HG03565 (cell line): Measurements from ENCODE around the gene CCND2.

ENCODE experiments used
- ATAC-seq: cut with Tn5 transposase; IDR thresholded peaks from one replicate; pipeline ENCODE4 v1.9.1; 2021; ENCODE audit warnings: mild to moderate bottlenecking, moderate library complexity; ENCODE audit not compliant: unreplicated experiment

Gene CCND2

DNA sequence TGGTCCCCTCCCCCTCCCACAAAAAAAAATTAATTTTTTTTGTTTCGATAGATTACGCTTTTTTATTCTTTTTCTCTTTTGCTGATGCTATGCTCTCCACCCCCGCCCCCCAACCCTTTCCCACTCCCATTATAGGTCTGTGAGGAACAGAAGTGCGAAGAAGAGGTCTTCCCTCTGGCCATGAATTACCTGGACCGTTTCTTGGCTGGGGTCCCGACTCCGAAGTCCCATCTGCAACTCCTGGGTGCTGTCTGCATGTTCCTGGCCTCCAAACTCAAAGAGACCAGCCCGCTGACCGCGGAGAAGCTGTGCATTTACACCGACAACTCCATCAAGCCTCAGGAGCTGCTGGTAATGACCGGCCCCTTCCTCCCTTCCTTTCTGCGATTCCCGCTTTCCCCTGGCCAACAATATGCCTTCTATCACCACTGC, 2.3 kb downstream of the CCND2 start:
- no peak for ATAC-seq

DNA sequence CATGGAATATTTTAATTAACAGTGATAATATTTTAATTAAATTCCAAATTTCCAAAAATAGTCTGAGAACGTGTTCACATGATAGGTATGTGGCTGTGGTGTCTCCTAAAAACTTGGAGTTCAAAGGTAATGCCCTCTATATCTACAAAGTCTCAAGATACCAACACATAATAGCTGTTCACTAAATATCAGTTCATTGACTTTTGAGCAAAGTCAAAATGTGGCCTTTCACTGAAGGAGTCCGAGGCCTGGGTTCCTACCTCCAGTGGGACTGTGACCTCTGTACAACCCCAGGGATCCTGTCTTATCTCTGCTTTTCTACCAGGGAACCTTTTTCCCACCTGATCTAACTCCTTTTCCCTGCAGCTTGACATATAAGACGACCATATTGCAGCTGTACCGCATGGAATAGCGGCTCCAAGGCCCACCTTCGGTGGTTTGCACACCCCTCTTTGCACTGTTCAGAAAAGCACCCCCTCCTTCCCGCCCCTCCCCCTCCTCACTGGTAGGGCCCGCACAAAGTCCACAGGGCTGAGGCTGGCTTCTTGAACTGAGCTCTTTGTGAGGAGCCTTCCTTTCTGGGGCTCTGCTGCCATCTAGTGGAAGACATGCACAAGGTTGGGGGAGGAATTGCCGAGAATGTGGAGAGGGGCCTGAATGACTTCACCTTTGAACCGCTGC, 3.1 kb downstream of the CCND2 start:
- no peak for ATAC-seq

DNA sequence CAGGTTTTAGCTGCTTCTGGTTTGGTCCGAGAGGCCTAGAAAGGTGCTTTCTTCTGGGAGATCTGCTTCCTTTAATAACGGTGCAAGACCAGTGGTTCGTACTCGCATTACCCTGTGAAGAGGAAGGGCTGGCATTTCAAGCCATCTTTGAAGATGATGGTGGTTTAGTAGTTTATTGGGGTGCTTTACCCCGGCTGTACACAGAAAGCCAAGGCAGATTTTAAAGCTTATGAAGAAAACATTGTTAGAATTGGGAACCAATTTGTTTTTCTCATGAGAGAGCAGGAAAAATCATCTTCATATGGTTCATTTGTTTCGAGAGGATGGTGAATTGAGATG, 3.6 kb downstream of the CCND2 start:
- no peak for ATAC-seq

DNA sequence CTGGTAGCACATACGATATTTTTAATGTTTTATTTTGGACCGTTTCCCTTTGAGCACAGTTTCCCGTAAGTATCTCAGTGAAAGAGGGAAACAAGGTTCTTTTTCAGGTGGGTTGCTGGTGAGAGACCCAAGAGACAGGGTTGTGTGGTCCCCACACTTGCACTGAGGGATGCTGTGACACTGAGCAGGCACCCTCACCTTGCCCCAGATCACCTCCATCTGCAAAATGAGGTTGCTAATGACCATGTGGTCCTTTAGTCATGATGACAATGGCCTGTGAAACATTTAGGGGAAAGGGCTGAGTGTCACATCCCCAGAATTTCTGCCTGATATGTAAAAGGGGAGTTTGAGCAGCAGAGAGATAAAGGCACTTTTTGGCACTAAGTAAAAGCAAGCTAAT, 4.3 kb downstream of the CCND2 start:
- ATAC-seq, result no peak

DNA sequence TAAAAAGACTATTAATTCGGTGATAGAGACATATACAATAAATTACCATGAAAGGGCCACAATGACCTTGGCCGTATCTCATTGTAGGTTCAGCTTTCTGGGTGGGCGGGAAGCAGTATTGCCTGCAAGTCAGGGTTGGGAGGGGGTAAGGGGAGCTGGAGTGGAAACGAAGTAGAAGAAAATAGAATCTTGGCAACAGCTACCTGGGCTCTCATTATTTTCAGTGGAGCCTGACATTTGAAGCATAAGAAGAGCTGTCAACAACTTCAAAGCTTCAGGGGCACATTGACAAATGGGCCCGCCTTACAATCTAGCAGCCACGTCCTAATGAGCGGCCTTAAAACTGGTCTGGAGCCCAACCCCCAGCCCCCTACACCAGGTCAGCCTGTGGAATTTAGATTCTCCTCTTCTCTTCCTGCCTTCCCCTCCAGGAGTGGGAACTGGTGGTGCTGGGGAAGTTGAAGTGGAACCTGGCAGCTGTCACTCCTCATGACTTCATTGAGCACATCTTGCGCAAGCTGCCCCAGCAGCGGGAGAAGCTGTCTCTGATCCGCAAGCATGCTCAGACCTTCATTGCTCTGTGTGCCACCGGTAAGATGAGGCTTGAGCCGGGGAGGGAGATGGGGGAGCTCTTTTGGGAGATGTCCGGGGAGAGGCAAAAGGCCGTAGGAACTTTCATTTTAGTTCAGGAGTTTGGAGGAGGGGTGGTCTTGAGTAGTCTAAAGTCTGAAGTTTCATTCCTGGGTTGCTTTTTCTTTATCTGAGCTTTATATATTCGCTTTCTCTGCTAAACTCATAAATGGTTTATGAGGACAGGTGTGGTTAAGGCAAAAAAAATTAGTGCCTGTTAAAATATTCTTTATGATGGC, 5.0 kb downstream of the CCND2 start:
- ATAC-seq, result no peak

DNA sequence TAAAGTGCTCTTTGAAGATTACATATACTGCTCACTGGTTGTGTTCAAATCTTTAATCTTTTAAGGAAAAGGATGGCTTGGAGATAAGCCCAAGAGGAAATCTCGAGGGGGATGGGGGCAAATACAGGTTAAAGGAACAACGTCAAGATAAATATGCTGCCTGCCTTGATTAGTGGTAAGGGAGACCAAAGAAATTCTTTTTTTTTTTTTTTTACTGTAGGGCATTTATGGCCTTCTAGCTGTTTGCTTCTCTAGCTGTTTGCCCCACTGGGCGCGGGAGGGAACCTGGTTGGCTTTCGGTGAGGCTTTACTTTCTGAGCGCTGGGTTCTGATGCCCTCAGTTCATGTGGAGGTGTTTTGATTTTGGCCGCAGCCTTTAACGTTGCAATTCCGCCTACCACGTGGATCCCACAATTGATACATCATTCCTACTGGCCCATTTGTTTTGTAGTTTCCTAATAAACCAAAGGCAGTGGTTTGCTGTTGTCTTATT, 5.7 kb downstream of the CCND2 start:
- no peak for ATAC-seq

DNA sequence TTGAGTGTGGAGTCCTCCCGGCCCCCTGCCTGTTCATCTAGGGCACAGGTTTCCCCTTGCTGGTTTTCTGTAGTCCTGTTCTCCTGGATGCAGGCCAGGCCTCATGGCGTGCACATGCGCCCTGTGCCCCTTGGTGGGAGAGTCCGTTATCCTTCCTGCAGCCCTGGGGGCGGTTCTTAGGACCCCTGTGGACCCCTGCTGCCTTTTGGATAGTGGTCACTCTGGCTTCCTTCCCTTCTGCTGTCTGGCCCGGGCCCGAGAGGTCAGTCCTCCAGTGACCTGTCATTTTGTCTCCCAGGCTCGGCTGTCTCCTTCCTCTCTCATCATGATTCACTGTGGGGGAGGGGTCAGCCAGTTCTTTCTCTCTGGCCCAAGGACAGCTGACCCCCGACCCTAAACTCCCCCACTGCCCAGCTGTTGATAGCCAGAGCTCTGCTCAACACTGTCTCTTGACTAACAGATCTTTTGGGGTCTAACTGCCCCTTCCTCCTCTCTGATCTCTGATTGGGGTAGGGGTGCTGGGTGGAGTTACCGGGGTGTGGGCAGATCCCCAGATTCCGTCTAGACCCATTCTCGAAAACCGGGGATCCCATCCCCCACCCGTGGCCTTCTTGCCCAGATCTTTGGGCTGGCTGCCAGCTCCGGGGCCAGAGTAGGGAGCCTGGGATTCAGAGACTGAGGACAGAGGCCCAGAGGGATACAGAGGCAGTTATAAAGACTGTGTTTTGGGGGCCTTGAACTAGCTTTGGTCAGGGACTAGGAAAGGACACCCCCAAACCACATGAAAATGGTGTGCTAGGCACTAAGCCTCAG, 7.0 kb downstream of the CCND2 start:
- no peak for ATAC-seq

DNA sequence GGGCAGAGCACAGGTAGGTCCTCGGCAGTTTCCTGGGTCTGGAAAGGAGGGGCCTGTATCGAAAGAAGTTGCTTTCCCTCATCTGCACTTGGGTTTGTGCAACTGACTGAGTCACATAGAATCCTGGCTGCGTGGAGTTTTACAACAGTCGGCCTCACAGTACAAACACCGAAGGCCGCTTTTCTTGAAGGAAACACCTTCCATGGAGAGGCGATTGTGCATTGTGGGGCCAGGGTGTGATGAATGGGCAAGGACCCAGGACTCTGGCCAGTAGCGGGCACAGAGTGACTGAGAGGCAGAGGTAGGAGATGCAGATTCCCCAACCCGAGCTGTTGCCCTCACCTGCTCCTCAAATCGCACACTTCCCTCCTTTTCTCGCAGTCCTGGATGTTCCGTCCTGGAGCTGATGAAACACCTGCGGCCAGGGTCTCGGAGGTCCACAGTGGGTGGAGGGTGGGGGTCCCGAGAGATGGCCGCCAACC, 7.7 kb downstream of the CCND2 start:
- no peak for ATAC-seq

DNA sequence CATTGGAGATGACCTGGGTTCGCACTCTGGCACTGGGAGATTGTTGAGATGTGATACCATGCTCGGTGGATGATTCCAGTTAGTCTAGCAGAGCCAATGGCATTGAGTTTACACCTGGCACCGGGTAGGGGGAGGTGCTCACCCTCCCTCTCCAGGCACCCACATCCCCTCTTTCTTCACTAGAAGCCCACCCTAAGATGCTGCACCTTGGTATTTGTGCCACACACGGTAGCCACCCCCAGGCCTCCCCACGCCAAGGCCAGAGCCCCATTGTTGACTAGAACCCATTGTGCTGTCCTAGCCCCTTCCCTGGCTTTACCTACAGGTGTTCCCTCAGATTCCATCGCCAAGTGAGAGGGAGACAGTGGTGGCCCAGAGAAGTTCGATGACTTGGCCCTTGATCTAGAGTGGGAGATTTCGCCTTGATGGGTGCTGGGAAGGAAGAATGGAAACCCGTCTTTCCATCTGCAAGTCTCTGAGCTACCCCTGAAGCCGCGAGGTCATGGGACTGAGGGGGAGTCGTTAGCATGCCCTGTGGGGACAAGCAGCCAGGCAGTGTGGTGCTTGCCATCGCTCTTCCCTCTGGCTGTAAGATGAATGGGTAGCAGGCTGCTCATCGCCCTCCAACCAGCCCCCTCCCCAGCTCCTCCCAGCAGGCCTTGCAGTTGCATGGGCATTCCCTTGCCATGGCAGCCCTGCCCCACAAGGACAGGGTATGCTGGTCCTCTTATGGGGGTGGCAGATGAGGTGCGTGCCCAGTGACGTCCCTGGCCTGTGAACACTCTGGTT, 8.7 kb downstream of the CCND2 start:
- ATAC-seq, result no peak

DNA sequence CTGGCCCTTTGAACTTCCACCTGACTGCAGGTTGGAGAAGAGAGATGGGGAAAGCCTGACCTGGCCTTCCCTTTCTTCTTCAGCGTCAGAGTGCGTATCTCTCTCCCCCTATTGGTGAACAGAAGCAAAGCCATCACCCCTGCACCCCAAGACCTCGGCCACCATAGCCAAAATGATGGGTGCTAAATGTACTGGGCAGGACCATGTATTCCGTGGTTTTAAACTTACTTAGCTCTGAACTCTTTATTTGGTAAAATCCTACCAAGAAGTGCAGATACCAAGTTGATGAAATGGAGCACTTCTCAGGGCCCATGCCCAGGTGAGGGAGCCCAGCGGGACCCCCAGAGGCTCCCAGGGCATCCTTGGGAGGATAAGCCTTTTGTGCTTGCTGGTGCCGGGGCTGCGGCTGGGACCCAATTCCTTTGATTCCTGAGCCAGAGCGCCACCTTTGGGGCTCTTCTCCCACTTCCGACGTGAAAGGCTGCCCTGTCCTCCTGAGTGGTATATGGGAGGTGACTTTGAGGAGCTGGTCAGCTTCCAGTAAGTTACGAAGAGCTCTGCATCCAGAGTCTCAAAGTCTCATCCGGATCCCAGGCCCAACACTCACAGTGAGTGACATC, 9.4 kb downstream of the CCND2 start:
- no peak for ATAC-seq

DNA sequence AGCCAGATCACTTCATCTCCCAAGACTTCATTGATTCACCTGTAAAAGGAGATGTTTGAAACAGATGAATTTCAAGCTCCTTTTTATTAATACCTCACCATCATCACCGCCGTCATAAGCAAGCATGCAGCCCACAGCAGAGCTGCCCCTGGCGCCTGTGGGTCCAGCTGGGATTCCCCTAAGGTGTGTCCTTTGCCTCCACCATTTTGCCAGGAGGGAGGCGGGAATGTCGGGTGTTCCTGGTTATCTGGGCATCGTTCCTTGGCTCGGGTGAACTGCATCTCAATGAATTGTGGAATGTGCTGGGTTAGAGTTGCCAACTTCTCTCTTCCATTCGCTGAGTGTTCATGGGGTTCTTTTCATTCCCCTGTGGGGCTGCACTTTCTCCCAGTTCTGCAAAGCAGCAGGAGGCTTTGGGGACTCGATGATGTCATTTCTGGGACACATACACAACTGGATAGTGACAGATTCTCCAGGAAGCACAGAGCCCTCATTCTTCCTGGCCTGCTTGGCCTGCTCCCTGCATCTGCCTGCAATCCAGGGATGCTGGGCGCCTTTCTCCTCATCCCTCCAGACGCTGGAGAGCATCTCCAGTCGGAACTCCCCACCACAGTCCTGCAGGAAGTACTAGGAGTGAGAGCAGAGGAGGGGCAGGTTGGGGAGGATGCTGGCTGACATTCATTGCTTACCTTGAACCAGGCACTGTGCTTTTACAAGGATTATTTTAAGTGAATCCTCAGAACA, 10.1 kb downstream of the CCND2 start:
- ATAC-seq, result no peak

DNA sequence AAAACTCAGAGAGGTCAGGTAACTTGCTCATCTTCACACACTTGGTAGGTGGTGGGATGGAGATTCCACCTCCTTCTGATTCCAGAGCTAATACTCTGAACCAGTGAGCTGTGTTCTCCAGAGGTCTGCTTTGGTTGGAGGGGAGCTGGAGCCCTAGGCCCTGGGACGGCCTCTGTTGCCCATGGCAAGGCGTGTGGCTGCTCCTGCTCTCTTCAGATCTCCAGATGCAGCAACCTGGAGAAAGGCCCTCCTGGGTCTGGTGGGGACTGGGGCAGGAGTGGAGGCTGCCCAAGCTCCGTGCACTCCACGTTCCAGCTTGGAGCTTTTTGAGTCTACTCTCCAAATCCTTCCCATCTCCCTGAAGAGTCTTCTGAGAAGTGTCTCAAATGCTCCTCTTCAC, 10.7 kb downstream of the CCND2 start:
- ATAC-seq, result no peak

DNA sequence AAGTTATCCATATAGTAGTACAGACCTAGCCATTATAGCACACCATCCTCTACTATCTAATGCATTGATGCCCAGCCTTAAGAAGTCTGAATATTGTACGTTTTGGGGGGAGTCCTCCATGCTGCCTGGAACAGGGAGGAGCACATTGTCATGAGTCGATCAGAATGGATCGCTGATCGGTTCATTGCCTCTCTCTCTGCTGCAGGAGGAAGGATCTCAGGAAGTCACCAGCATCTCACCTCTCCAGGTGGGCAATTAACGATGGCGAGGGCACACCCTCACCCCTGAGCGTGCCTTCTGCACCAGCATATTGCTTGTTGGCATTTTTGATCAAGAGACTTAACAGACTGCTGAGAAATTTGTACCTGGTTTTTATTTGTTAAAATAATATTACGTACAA, 11.5 kb downstream of the CCND2 start:
- ATAC-seq, result no peak

DNA sequence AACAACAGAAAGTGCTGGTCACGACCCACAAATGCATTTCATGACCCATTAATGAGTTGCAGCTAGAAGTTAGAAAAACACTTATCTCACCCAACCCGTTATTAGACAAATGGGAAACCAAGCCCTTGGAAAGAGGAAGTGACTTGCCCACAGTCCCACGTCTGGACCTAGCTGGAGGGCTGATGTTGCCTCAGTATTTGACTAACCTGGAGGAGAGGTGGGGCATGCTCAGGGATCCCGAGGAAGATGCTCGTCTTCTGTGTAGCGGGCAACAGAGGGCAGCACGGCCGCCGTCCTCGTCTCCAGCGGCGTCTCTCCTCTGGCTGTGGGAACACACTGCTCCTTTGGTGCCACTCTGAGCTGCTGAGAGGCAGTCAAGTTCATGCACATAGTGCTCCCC, 12.7 kb downstream of the CCND2 start:
- no peak for ATAC-seq

DNA sequence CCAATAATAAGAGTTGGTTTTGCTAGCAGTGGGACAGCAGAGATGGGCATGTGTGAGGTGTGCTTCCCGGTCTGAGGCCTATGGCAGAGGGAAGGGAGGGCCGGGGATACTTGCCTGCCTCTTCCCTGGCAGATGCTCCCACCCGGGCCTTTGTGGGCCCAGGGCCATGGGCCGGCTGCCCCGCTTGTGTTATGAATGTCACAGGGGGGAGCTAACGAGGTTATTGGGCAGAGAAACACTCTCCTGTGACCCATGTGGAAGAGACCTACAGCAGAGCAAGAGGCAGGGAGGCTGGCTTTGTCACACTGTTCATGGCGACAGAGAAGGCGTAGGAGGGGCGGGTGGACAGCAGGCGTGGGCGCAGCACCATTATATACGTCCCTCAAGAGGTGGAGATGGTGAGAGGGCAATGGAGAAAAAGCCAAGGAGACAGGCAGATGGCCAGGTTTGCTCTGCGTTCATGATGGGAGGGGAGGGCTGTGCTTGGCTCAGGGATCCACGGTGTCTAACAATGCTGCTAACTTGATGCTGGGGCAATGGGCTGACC, 13.3 kb downstream of the CCND2 start:
- ATAC-seq, result no peak

DNA sequence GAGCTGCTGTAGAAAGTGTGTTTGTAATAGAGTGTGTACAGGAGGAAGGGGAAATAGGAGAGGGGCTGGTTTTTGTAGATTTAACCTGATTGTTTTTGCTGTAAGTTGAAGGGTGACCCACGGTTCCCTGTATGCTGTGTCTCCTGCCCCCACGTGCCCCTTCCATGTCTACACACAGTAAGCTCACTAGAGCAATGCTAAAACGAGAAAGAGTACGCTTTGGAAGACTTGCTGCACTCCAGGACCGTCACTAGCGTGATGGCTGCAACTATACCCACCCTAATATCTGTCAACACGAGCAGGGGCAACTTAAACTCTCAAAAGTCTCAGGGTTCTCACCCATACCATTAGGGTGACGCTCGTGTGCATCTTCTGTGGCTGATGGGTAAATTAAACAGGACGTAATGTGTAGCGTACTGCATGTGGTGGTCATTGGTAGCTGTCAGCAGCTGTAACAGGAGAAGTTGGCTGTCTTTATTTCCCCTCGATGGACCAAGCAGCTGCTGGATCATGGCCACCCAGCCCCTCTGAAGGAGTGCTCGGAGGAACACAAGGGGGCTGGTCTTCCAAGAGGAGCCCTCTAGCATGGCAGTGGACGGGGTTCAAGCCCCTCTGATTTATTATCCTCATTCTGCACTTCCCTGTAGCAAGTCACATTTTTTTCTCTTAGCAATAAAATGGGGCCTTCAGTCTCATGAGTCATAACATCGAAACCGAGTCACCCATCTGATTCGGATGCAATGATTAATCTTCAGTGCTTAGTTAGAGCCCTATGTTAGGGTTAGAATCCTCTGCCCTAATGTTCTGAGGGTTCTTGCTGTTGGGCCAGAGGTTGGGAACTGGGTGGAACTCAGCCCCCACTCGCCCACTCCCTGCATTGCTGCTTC, 14.0 kb downstream of the CCND2 start:
- ATAC-seq, result no peak

DNA sequence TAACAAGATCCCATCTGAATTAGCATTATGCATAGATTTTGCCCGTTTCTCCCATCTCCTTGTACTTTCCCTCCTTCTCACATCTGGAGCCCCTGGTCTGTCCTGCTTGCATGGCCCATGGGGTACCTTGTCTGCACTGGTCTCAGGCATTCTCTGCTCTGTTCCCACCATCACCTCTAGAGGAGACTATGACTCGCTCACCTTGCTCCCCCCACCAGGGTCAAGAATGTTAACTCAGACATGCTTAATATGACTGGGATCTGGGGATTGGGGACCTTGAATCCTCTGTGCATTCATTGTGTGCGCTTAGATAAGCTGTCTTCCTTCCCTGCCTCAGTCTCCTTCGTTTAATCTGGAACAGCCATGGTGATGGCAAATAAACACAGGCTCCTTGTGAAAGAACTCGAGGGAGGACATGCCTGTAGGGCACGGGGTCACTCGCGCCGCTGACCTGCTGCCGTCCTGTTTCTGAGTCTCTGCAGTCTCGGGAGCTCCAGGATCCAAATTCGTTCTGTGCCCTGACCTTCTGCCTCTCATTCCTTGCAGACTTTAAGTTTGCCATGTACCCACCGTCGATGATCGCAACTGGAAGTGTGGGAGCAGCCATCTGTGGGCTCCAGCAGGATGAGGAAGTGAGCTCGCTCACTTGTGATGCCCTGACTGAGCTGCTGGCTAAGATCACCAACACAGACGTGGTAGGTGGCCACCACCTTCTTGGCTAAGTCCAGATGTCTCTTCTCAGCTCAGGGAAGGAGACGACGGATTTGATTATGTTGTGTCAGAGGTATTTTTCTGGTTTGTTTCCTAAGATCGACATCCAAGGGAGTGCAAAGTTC, 15.0 kb downstream of the CCND2 start:
- no peak for ATAC-seq
